HG03064 (cell line): ENCODE data around the gene PIK3R2.
"Not testable (repeated sequence)": the region's sequence is repeated elsewhere in the genome, so short reads cannot be mapped to it uniquely, and the experiment has no call there.

Experiments used
- ATAC-seq: cut with Tn5 transposase; IDR thresholded peaks from one replicate; pipeline ENCODE4 v1.9.1; 2021; ENCODE audit warnings: low read depth; ENCODE audit not compliant: unreplicated experiment

The PIK3R2 gene

GRCh38 chr19:18196511-18196845, 43.5 kb downstream of the PIK3R2 start:
- ATAC-seq = no peak

GRCh38 chr19:18197306-18197705, 44.3 kb downstream of the PIK3R2 start:
- ATAC-seq = no peak

- no peak for ATAC-seq
These were observed 45.0 kb downstream of the PIK3R2 start for GRCh38 chr19:18197941-18198340.

- no peak for ATAC-seq
These were observed 45.4 kb downstream of the PIK3R2 start for GRCh38 chr19:18198374-18198773.

- no peak for ATAC-seq
These were observed 49.4 kb downstream of the PIK3R2 start for GRCh38 chr19:18202397-18202777.

- ATAC-seq = no peak
These were observed 49.9 kb downstream of the PIK3R2 start for GRCh38 chr19:18202778-18203407.

GRCh38 chr19:18203408-18203862, 50.5 kb downstream of the PIK3R2 start:
- ATAC-seq = peak; percentile 4

- peak; percentile 80 for ATAC-seq
These were observed 51.0 kb downstream of the PIK3R2 start, which contains the start of gene RAB3A for GRCh38 chr19:18203863-18204393. RAB3A (minus strand) TSS chr19:18204042; CDS start chr19:18202740, 1,302 bp downstream.

- peak; percentile 11 for ATAC-seq
These were observed 51.6 kb downstream of the PIK3R2 start for GRCh38 chr19:18204394-18205199.

- no peak for ATAC-seq
These were observed 52.4 kb downstream of the PIK3R2 start for GRCh38 chr19:18205200-18205892.

- ATAC-seq = no peak
These were observed 53.1 kb downstream of the PIK3R2 start for GRCh38 chr19:18206018-18206417.

- no peak for ATAC-seq
These were observed 55.4 kb downstream of the PIK3R2 start for GRCh38 chr19:18208098-18208951.

GRCh38 chr19:18209912-18210311, 56.9 kb downstream of the PIK3R2 start:
- ATAC-seq = not testable (repeated sequence)

- no peak for ATAC-seq
These were observed 58.7 kb downstream of the PIK3R2 start for GRCh38 chr19:18211683-18212082.

- ATAC-seq = no peak
These were observed 61.9 kb downstream of the PIK3R2 start for GRCh38 chr19:18214779-18215433.

- ATAC-seq = no peak
These were observed 63.8 kb downstream of the PIK3R2 start for GRCh38 chr19:18216789-18217188.

- ATAC-seq = no peak
These were observed 65.2 kb downstream of the PIK3R2 start for GRCh38 chr19:18218159-18218558.

- ATAC-seq = no peak
These were observed 65.6 kb downstream of the PIK3R2 start for GRCh38 chr19:18218600-18218999.
